Body of pancreas (tissue), 4 donors: ENCODE data around the gene MAP3K7. TPM values are rescaled to one million over a fixed set of nuclear protein-coding genes. Genes with fewer than 3 reads are reported as not detected.

Experiments used
- ATAC-seq: fragments of 150-250 bp; one replicate; pipeline ENCODE4 v1.9.1; 2016
- DNase-seq, 4 donors: peaks; one replicate each; pipeline ENCODE4 v3.0.0-alpha.2; 2019
- H3K27ac ChIP-seq, 4 donors: fragments of 200-600 bp; sonication (generic); 1 replicate in 3 of 4; 2 replicates in 1 of 4; pipeline versions ENCODE4 v1.5.1 to v1.6.1; 2016 to 2019; ENCODE audit warnings: mild to moderate bottlenecking in 1 of 4, mixed read lengths in 1 of 4, moderate library complexity in 1 of 4
- H3K27me3 ChIP-seq, 2 donors: fragments of 200-600 bp; sonication (generic); one replicate each; pipeline ENCODE4 v1.6.0; 2016; ENCODE audit warnings: mild to moderate bottlenecking in 1 of 2
- H3K36me3 ChIP-seq, 2 donors: fragments of 200-600 bp; sonication (generic); replicated peaks in 1 of 2; 2 replicates each; pipeline ENCODE4 v1.5.1; 2016; ENCODE audit warnings: low read depth in 2 of 2; ENCODE audit not compliant: insufficient read depth in 1 of 2
- H3K4me1 ChIP-seq: fragments of 200-600 bp; sonication (generic); one replicate; pipeline ENCODE4 v1.6.0; 2016
- H3K4me3 ChIP-seq, 2 donors: fragments of 200-600 bp; sonication (generic); 1 replicate in 1 of 2; 2 replicates in 1 of 2; pipeline ENCODE4 v1.5.1; 2016 to 2019
- H3K9me3 ChIP-seq, 3 donors: fragments of 200-600 bp; sonication (generic); 1 replicate in 2 of 3; 2 replicates in 1 of 3; pipeline ENCODE4 v1.5.1; 2016
- CTCF ChIP-seq, 7 experiments: fragments of 450-650 bp in 4 of 7; fragments of 200-600 bp in 3 of 7; sonication (generic) in 3 of 7; IDR thresholded peaks; one replicate each; pipeline ENCODE4 v1.5.1; 2016 to 2019; ENCODE audit warnings: antibody characterized with exemption in 7 of 7
- POLR2A ChIP-seq, 3 donors: fragments of 450-650 bp; IDR thresholded peaks; one replicate each; pipeline ENCODE4 v1.6.1; 2016; ENCODE audit warnings: antibody characterized with exemption in 3 of 3, mild to moderate bottlenecking in 2 of 3
- WGBS, 2 donors: methylation state at CpG; one replicate each; pipeline ENCODE4 v1.1.5; 2017; 5-methylcytosine and 5-hydroxymethylcytosine counted together
- intact Hi-C: fragments of 100-400 bp; cut with DNase I; formaldehyde crosslinking; loops from one replicate; pipeline ENCODE4 v1.15.1; 2023
- total RNA-seq, 2 donors: library from RNA; depleted of rRNA; stranded (reverse); fragments of >200 nt; gene quantifications; one replicate each; pipeline ENCODE4 v1.1.0, GENCODE V29; 2016

Gene MAP3K7
- total RNA-seq, 2 donors from 2014 or later, result 7.3 to 16.1 TPM

- H3K9me3 ChIP-seq, result no peaks in the 10 kb centered on the region
- H3K27ac ChIP-seq, result no peak overlapping the region
- TF ChIP-seq POLR2A (IDR thresholded peaks at IDR 0.05), result no peak
- no peak for TF ChIP-seq CTCF (IDR thresholded peaks at IDR 0.05)
- no peaks in the 10 kb centered on the region for H3K4me1 ChIP-seq
- intact Hi-C loops, result no loop called here
- H3K27me3 ChIP-seq, result no peaks in the 10 kb centered on the region
- no peaks in the 10 kb centered on the region for H3K36me3 ChIP-seq
- H3K4me3 ChIP-seq, result no peak overlapping the region
- ATAC-seq (no peak), DNase-seq (no peak)
Measured at GRCh38 chr6:90467546-90467945, 119.3 kb downstream of the MAP3K7 start.

- H3K4me3 ChIP-seq, result no peak overlapping the region
- ATAC-seq (no peak), DNase-seq (no peak)
- no peaks in the 10 kb centered on the region for H3K9me3 ChIP-seq
- no peaks in the 10 kb centered on the region for H3K36me3 ChIP-seq
- intact Hi-C loops, result no loop called here
- no peak for TF ChIP-seq CTCF (IDR thresholded peaks at IDR 0.05)
- TF ChIP-seq POLR2A (IDR thresholded peaks at IDR 0.05), result no peak
- no peaks in the 10 kb centered on the region for H3K4me1 ChIP-seq
- WGBS, 2 donors, result 49 to 50% methylated on average over 8 of the region's 8 CpGs
- H3K27me3 ChIP-seq, result no peaks in the 10 kb centered on the region
- no peak overlapping the region for H3K27ac ChIP-seq
Measured at GRCh38 chr6:90466154-90466940, 120.5 kb downstream of the MAP3K7 start.

- WGBS, 2 donors, result 82 to 88% methylated on average over 2 of the region's 2 CpGs
- ATAC-seq (no peak), DNase-seq (no peak)
- no peaks in the 10 kb centered on the region for H3K4me1 ChIP-seq
- intact Hi-C loops, result no loop called here
- TF ChIP-seq CTCF (IDR thresholded peaks at IDR 0.05) (no peak), POLR2A (IDR thresholded peaks at IDR 0.05) (no peak)
- no peaks in the 10 kb centered on the region for H3K27me3 ChIP-seq
- no peaks in the 10 kb centered on the region for H3K9me3 ChIP-seq
- no peak overlapping the region for H3K27ac ChIP-seq
- H3K36me3 ChIP-seq, result no peaks in the 10 kb centered on the region
- H3K4me3 ChIP-seq, result no peak overlapping the region
Measured at GRCh38 chr6:90465686-90466085, 121.2 kb downstream of the MAP3K7 start.

GRCh38 chr6:90464507-90464906 is 122.4 kb downstream of the MAP3K7 start:
- H3K27ac ChIP-seq, result no peak overlapping the region
- TF ChIP-seq POLR2A (IDR thresholded peaks at IDR 0.05) (no peak), CTCF (IDR thresholded peaks at IDR 0.05) (no peak)
- H3K4me3 ChIP-seq, result no peak overlapping the region
- H3K4me1 ChIP-seq, result no peaks in the 10 kb centered on the region
- ATAC-seq (no peak), DNase-seq (no peak)
- H3K27me3 ChIP-seq, result no peaks in the 10 kb centered on the region
- 68 to 73% methylated on average over 7 of the region's 7 CpGs for WGBS, 2 donors
- no peaks in the 10 kb centered on the region for H3K36me3 ChIP-seq
- intact Hi-C loops, result no loop called here
- no peaks in the 10 kb centered on the region for H3K9me3 ChIP-seq

- H3K27ac ChIP-seq, result no peak overlapping the region
- H3K27me3 ChIP-seq, result no peaks in the 10 kb centered on the region
- no peaks in the 10 kb centered on the region for H3K36me3 ChIP-seq
- intact Hi-C loops, result no loop called here
- DNase-seq (no peak), ATAC-seq (no peak)
- no peak overlapping the region for H3K4me3 ChIP-seq
- no peaks in the 10 kb centered on the region for H3K9me3 ChIP-seq
- H3K4me1 ChIP-seq, result no peaks in the 10 kb centered on the region
- WGBS, 2 donors, result 73 to 75% methylated on average over 4 of the region's 4 CpGs
- no peak for TF ChIP-seq POLR2A (IDR thresholded peaks at IDR 0.05)
- no peak for TF ChIP-seq CTCF (IDR thresholded peaks at IDR 0.05)
Measured at GRCh38 chr6:90463874-90464273, 123.0 kb downstream of the MAP3K7 start.
